NCI-H187 (cell line): ENCODE data around the gene EIF4E1B.

Source experiments
- DNase-seq, 2 experiments: peaks; one replicate each; lab custom pipeline; 2025; lab: John Stamatoyannopoulos, UW

The EIF4E1B gene

GRCh38 chr5:176691524-176691923 lies 61.0 kb downstream of the EIF4E1B start:
- DNase-seq: no peak

DNA sequence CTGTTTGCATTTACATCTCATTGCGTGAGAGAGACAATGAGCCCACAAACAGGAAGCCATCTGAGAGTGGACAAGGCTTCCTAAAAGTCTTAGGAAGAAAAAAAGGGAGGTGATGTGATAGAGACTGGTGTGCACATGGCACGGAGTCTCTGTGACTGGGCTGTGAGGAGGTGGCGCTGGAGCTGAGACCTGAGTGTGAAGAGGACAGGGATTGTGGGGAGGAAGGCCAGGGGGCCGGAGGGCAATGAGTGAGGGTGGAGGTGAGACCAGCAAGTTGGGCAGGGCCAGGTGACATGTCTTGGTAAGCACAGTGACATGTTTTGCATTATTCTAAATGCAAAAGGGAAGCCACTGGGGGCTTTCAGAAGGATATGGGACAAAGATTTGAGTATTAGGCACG lies 61.9 kb downstream of the EIF4E1B start:
- no peak for DNase-seq

DNA sequence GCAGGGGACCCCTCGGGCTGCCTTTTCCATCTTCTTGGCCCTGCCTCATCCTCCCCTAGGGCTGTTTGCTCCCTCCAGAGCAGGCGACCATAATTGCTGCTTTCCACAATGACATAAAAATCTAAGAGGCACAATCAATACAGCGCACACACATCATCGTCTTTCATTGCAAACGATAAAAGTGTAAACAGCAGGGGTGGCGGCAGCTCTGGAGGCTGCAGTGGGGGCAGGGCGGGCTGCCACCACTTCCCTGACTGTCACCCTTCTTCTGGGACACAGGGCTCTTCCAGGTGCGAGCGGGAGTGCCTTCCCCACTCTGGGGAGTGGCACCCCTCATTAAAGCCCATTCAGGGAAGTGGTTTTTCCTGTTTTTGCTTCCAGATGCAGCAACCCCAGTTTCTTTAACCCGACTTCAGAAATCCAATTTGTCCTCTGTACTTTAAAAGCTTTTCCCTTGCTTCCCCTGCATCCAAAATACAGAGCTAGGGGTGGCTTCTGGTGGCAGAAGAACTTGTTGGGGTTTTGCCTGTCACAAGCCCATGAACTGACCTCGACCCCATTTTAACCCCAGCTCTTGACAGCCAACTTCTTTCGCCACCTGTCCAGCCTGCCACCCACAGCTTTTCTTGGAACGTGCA lies 62.5 kb downstream of the EIF4E1B start:
- no peak for DNase-seq

DNA sequence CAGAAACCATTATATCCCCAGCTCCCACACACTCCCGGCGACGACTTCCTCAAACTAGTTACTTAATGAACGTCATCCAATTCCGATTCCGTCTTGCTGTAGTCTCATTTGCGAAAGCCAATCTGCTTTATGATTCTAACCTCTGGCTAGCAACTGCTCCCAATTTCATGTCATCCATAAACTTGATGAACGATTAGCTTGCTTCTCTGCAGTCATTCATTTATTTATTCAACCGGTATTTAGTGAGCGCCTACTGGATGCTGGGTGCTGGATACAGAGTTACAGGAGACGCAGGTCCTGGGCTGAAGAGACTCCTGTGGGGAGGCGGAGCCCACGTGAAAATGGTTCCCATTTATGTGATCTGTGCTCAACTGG lies 63.0 kb downstream of the EIF4E1B start:
- no peak for DNase-seq

- no peak for DNase-seq
These were observed 63.7 kb downstream of the EIF4E1B start for GRCh38 chr5:176694146-176694545.

- DNase-seq: no peak
These were observed 64.2 kb downstream of the EIF4E1B start for GRCh38 chr5:176694631-176695030.

GRCh38 chr5:176695073-176695472 lies 64.6 kb downstream of the EIF4E1B start:
- no peak for DNase-seq
